NB4 (cell line): ENCODE data around the gene PLEKHG4B.

Source experiments
- DNase-seq: peaks from one replicate; pipeline ENCODE4 v3.0.0; 2010; ENCODE audit warnings: low read depth
- H3K4me3 ChIP-seq: one replicate; pipeline ENCODE4 v1.5.1; 2011; ENCODE audit warnings: mild to moderate bottlenecking, low read depth, low read length, moderate library complexity
- MYC ChIP-seq: IDR thresholded peaks from 2 replicates; pipeline ENCODE4 v1.6.1; 2011; ENCODE audit warnings: low read depth, low read length
- POLR2A ChIP-seq: IDR thresholded peaks from 2 replicates; pipeline ENCODE4 v1.6.1; 2011; ENCODE audit warnings: mild to moderate bottlenecking; ENCODE audit not compliant: insufficient read length; ENCODE audit errors: extremely low read depth
- TF ChIP-seq, protein P1 (sequence below): IDR thresholded peaks from one replicate; pipeline ENCODE4 v1.5.1; 2012; ENCODE audit warnings: low read depth, low read length
- TF ChIP-seq, protein P2 (sequence below): IDR thresholded peaks from 2 replicates; pipeline ENCODE4 v1.6.1; 2011; ENCODE audit warnings: low read depth, low read length

Gene PLEKHG4B

DNA sequence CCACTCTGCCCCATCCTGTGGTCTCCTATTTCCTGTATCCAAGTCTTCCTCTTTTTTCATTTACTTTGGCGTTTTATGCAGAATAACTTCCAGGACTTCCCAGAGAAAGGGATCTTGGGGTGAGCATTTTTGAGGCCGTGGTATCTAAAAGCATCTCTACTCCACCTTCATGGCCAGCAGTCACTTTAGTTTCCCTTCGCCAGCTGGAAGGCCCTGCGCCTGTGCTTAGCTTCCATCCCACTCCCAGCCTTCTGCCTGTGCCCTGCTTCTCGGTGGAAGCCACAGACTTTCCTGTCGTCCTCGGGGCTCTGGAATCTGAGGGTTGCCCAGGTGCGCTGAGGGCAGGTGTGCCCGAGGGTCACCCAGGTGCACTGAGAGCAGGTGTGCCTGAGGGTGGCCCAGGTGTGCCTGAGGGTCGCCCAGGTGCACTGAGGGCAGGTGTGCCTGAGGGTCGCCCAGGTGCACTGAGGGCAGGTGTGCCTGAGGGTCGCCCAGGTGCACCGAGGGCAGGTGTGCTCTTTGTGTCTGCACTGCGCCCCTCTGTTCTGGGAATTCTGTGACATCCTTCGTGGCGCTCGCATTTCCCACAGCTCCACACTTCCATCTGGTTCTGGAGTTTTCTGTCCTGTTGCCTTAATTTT lies 67.0 kb downstream of the PLEKHG4B start:
- DNase-seq = no peak
- no peak overlapping the region for H3K4me3 ChIP-seq

DNA sequence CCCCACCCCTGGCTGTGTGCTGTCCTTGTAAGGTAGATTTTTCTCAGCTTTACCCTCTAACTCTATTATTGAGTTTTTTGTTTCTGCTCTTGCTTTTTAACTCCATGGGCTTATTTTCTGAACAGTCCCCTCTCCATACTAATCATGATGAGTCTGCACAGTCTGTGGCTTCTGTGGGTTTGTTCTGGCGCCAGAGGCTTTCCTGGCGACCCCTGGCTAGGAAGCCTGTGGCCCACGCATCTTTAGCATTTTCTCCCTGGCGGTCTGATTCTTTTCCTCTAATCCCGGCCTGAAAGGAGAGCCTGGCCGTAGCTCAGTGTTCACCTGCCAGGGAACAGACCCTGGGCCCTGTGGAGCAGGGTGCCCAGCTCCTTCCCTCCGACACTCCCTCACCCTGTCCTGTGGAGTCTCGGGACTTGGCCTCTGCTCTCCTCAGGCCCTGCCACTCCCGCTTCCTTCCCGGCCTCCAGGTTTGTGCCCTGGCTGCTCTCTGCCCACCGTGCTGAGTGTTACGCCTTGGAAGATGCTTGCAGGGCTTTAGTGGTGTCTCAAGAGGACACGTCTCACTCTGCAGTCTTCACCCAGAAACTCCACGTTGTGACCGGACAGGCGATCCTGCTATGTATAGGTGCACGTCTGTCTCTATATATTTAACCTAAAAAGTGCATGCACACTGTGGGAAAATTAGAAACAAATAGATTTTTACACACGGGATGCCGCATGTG lies 67.6 kb downstream of the PLEKHG4B start:
- TF ChIP-seq, protein P1, sequence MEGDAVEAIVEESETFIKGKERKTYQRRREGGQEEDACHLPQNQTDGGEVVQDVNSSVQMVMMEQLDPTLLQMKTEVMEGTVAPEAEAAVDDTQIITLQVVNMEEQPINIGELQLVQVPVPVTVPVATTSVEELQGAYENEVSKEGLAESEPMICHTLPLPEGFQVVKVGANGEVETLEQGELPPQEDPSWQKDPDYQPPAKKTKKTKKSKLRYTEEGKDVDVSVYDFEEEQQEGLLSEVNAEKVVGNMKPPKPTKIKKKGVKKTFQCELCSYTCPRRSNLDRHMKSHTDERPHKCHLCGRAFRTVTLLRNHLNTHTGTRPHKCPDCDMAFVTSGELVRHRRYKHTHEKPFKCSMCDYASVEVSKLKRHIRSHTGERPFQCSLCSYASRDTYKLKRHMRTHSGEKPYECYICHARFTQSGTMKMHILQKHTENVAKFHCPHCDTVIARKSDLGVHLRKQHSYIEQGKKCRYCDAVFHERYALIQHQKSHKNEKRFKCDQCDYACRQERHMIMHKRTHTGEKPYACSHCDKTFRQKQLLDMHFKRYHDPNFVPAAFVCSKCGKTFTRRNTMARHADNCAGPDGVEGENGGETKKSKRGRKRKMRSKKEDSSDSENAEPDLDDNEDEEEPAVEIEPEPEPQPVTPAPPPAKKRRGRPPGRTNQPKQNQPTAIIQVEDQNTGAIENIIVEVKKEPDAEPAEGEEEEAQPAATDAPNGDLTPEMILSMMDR = no peak
- no peak for TF ChIP-seq MYC
- TF ChIP-seq POLR2A = no peak
- TF ChIP-seq, protein P2, sequence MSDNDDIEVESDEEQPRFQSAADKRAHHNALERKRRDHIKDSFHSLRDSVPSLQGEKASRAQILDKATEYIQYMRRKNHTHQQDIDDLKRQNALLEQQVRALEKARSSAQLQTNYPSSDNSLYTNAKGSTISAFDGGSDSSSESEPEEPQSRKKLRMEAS = no peak
- H3K4me3 ChIP-seq = no peak overlapping the region
- DNase-seq = no peak

More for the DNA sequence above, 67.0 kb downstream of the PLEKHG4B start:
- TF ChIP-seq, protein P2 = no peak
- TF ChIP-seq POLR2A (no peak), MYC (no peak)
- TF ChIP-seq, protein P1 = no peak

DNA sequence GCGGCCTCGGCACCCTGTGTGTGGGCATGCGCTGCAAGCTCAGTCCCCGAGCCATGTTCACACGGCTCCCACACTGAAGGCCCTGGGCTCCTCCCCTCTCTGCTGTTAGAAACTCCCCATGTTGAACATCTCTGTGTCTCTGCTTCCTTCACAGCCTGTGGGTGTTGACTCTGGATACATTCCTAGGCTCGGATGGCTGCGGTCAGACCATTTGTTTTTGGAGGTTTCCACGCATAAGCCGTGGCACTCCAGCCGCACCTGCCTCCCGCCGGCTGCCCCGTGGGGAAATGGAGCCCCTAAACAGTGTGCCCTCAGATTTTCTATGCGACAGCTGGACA lies 68.2 kb downstream of the PLEKHG4B start:
- no peak overlapping the region for H3K4me3 ChIP-seq
- TF ChIP-seq POLR2A = no peak
- TF ChIP-seq, protein P1 = no peak
- TF ChIP-seq, protein P2 = no peak
- no peak for TF ChIP-seq MYC
- DNase-seq = no peak

DNA sequence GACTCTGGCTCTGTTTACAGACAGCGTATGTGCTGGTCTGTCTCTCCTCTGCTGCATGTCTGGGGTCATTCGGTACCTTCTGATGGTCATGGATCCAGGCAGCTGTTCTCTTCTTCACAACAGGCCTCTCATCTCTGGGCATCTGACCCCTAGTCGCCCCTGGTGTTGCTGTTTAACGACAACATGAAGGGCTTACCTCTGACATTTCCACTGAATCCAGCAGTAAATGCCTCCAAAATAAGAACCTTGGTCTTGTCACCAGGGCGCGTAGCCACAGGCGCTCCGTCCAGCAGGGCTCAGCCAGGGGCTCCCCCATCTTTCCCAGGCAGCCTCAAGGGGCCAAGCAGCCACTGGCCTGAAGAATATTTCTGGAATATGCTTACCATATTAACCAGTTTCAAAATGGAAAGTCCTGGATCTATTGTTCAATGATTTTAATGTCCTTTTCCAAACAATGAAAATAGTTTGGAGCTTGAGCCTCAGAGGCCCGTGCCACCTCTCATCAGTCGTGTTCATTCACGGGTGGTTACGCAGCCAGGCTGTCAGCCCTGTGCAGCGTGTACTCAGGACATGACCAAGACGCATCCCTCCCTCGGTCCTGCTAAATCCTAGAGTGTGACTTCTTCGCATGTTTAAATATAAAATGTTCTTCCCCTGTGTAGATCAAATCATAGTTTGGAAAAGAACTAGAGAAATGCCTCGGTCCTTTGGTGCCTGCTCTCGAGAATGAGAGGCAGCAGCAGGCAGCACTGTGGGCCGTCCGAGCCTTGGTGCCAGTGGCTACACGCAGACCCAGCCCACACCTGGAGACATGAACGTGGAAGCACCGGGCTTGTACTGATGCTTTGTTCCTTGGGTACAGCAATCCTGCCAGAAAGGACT lies 69.2 kb downstream of the PLEKHG4B start:
- H3K4me3 ChIP-seq = no peak overlapping the region
- TF ChIP-seq MYC (no peak), POLR2A (no peak)
- TF ChIP-seq, protein P2 = no peak
- TF ChIP-seq, protein P1 = no peak
- DNase-seq = no peak

DNA sequence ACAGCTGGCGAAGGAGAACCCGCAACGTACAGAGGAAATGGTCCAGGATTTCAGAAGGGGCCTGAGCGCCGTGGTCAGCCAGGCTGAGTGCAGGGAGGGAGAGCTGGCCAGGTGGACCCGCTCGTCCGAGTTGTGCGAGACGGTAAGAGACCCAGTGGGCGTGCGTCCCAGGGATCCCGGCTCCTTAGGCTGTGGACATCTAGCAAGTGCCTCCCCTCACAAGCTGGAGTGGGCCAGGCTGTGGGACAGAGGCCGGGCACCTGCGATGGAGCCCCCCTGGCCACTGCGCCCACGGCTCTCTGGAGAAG lies 69.8 kb downstream of the PLEKHG4B start:
- TF ChIP-seq, protein P2 = no peak
- TF ChIP-seq, protein P1 = no peak
- TF ChIP-seq MYC (no peak), POLR2A (no peak)
- no peak for DNase-seq
- no peak overlapping the region for H3K4me3 ChIP-seq
